Loucy (cell line): ENCODE measurements around the gene SLC22A16.
A peak's percentile ranks its signal among the peaks of the same experiment; 100 is the strongest.

ENCODE experiments used
- H2AFZ ChIP-seq: fragments of 200-600 bp; sonication (generic); 2 replicates; pipeline ENCODE4 v1.6.0; 2016; ENCODE audit warnings: antibody characterized with exemption, mild to moderate bottlenecking, low read length, moderate library complexity
- H3F3A ChIP-seq: fragments of 200-600 bp; 2 replicates; pipeline ENCODE4 v1.6.0; 2016; ENCODE audit warnings: antibody characterized with exemption, low read depth, mild to moderate bottlenecking
- H3K27me3 ChIP-seq: fragments of 200-600 bp; sonication (generic); 2 replicates; pipeline ENCODE4 v1.6.1; 2014; ENCODE audit warnings: low read length, mild to moderate bottlenecking; ENCODE audit not compliant: insufficient read depth, poor library complexity, severe bottlenecking
- H3K36me3 ChIP-seq: fragments of 200-600 bp; sonication (generic); 2 replicates; pipeline ENCODE4 v1.6.1; 2016; ENCODE audit warnings: low read length; ENCODE audit not compliant: insufficient read depth
- H3K4me1 ChIP-seq: fragments of 200-600 bp; sonication (generic); 2 replicates; pipeline ENCODE4 v1.5.1; 2014; ENCODE audit warnings: low read length, mild to moderate bottlenecking; ENCODE audit not compliant: insufficient read depth, poor library complexity, severe bottlenecking
- H3K4me2 ChIP-seq: fragments of 200-600 bp; sonication (generic); 2 replicates; pipeline ENCODE4 v1.6.0; 2014; ENCODE audit warnings: antibody characterized with exemption, low read length, low read depth, mild to moderate bottlenecking; ENCODE audit not compliant: poor library complexity, severe bottlenecking
- H3K4me3 ChIP-seq: fragments of 200-600 bp; sonication (generic); 2 replicates; pipeline ENCODE4 v1.5.1; 2014; ENCODE audit warnings: low read length, mild to moderate bottlenecking, mixed read lengths; ENCODE audit not compliant: poor library complexity, severe bottlenecking
- H3K79me2 ChIP-seq: fragments of 200-600 bp; sonication (generic); 2 replicates; pipeline ENCODE4 v1.6.1; 2014; ENCODE audit warnings: low read length; ENCODE audit not compliant: insufficient read depth
- H3K9ac ChIP-seq: fragments of 200-600 bp; sonication (generic); 2 replicates; pipeline ENCODE4 v1.6.0; 2014; ENCODE audit warnings: mild to moderate bottlenecking, low read depth, low read length, moderate library complexity; ENCODE audit not compliant: poor library complexity, severe bottlenecking
- H3K9me2 ChIP-seq: fragments of 200-600 bp; sonication (generic); replicated peaks from 2 replicates; pipeline ENCODE4 v1.6.1; 2016; ENCODE audit warnings: low read depth, low read length, mixed read lengths
- H3K9me3 ChIP-seq: fragments of 200-600 bp; sonication (generic); 2 replicates; pipeline ENCODE4 v1.6.1; 2014; ENCODE audit warnings: mild to moderate bottlenecking, antibody characterized with exemption, low read length, low read depth; ENCODE audit not compliant: insufficient read depth
- H4K20me1 ChIP-seq: fragments of 200-600 bp; sonication (generic); 2 replicates; pipeline ENCODE4 v1.6.0; 2014; ENCODE audit warnings: antibody characterized with exemption, low read length, mild to moderate bottlenecking; ENCODE audit not compliant: insufficient read depth, poor library complexity, severe bottlenecking
- CTCF ChIP-seq: fragments of 200-600 bp; sonication (generic); conservative IDR thresholded peaks from 2 replicates; pipeline ENCODE4 v1.5.1; 2014; ENCODE audit warnings: mild to moderate bottlenecking, antibody characterized with exemption, low read length
- EZH2phosphoT487 ChIP-seq: fragments of 200-600 bp; IDR thresholded peaks from 2 replicates; pipeline ENCODE4 v1.6.1; 2018; ENCODE audit warnings: antibody characterized with exemption, mild to moderate bottlenecking, moderate library complexity, borderline replicate concordance

The SLC22A16 gene

DNA sequence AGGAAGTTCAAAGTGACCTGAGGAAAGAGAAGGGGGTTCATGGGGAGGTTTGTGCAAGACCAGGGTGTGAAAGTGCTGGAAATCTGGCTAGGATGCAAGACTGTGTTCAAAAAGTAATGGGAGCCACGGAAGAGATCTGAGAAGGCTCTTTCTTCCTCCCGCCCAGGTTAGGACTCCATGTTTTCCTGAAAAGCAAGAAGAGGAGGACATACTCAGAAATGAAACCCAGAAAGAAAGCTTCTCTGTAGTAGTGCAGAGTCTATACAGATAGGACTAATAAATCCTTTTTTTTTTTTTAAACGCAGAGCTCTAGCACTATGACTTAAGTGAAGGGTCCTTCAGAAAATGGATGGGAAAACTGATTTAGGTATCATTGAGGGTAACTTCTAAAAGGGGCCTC lies 57.8 kb downstream of the SLC22A16 start:
- no peaks in the 10 kb centered on the region for H3K27me3 ChIP-seq
- H3K9me3 ChIP-seq: no peaks in the 10 kb centered on the region
- H3K4me3 ChIP-seq: no peak overlapping the region
- no peak for TF ChIP-seq CTCF
- TF ChIP-seq EZH2phosphoT487: no peak
- no peak overlapping the region for H3K9ac ChIP-seq
- H2AFZ ChIP-seq: no peak overlapping the region
- no peaks in the 10 kb centered on the region for H3K36me3 ChIP-seq
- no peaks in the 10 kb centered on the region for H3K79me2 ChIP-seq
- H3F3A ChIP-seq: no peaks in the 10 kb centered on the region
- no peaks in the 10 kb centered on the region for H3K9me2 ChIP-seq
- no peaks in the 10 kb centered on the region for H4K20me1 ChIP-seq
- no peak overlapping the region for H3K4me2 ChIP-seq
- no peaks in the 10 kb centered on the region for H3K4me1 ChIP-seq

DNA sequence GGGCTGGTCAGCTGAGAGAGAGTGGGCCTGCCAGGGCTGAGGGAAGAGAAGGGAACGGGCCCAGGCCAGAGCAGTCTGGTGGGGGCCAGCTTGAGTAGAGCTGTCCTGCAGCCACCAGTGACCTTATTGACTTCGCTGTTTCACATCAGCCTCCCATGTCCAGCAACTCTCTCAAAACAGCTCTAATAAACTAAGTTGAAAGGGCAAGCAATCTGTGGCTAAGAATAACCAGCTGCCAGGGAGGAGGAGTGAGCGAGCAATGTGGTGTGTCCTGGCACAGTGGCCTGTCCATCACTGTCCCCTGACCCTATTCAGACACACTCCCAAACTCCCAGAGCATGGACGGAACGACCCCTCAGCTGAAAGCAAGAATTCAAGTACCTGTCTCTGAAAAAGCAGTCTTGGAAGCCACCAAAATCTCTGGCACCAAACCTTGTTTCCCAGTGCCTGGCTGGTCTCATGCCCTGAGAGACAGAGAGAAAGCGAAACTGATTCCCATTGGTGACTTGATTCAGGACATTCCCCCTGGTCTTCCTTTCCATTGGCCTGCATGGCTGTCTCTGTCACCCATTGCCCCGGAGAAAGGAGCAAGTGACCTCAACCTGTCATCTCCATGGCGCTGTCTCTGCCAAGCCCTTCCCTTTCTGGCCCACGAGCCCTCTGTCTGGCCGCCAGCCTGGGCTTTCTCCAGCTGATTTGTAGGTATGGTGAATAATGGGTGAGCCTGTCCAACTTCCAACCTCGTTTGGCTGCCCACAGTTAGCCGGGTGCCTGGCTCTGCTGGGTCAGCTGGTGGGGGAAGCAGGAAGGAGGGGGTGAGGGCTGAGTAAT lies 61.1 kb downstream of the SLC22A16 start, which contains the start of gene DDO:
Gene DDO, minus strand, starts transcription at position 490 of the 831 bp plus-strand sequence. CDS start 2,113 bp downstream, outside the sequence.
- no peak within 1 kb of the TSS for H3K9ac ChIP-seq
- H3K4me1 ChIP-seq: no peaks in the 10 kb centered on the region
- H3K4me3 ChIP-seq: no peak within 1 kb of the TSS
- peak within 1 kb of the TSS; percentile 27 for H3K4me2 ChIP-seq
- no peaks in the 10 kb centered on the region for H3F3A ChIP-seq
- H4K20me1 ChIP-seq: no peaks in the 10 kb centered on the region
- no peaks in the 10 kb centered on the region for H3K9me2 ChIP-seq
- no peak for TF ChIP-seq CTCF
- no peak for TF ChIP-seq EZH2phosphoT487
- no peaks in the 10 kb centered on the region for H3K79me2 ChIP-seq
- H3K27me3 ChIP-seq: no peaks in the 10 kb centered on the region
- H3K36me3 ChIP-seq: no peaks in the 10 kb centered on the region
- peak within 1 kb of the TSS; percentile 75 for H2AFZ ChIP-seq
- H3K9me3 ChIP-seq: no peaks in the 10 kb centered on the region

DNA sequence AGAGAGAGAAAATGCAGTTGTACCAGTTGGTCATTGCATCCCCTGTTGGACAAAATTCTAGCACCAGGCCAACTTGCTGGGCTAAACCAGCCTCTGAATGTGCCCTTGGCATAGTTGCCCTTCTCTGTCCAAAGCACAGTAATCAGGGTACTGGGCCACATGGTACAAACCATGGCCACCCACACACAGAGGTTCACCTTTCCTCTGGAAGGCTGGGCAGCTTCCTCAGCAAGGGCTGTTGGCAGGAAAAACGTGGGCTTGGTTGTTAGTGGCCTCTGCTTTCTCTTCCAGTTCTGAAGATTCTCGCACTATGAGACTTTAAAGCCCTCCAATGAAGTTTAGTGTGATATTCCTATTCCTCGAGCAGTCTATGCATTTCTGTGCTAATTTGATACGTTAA lies 61.7 kb downstream of the SLC22A16 start:
- Histone ChIP-seq H3K9ac (no peak overlapping the region), H4K20me1 (no peaks in the 10 kb centered on the region), H3K36me3 (no peaks in the 10 kb centered on the region), H3K4me2 (no peak overlapping the region), H3F3A (no peaks in the 10 kb centered on the region), H3K4me3 (no peak overlapping the region), H3K27me3 (no peaks in the 10 kb centered on the region), H2AFZ (peak overlapping the region; percentile 75; the same call in 1 of the 2 replicates), H3K9me2 (no peaks in the 10 kb centered on the region), H3K79me2 (no peaks in the 10 kb centered on the region), H3K9me3 (no peaks in the 10 kb centered on the region), H3K4me1 (no peaks in the 10 kb centered on the region)
- TF ChIP-seq EZH2phosphoT487 (no peak), CTCF (no peak)
